ENCODE results near the gene KBTBD8.
A peak's percentile ranks its signal among the peaks of the same experiment; 100 is the strongest.

KBTBD8 gene

GRCh38 chr3:67018105-67018788, 20.1 kb downstream of the KBTBD8 start:
- Histone ChIP-seq H4K20me1 (no peaks in the 10 kb centered on the region), H3K4me1 (0 out of 20 replicates have a peak, but pooled peaks cover 0 to 6% (median 0%) of the 10 kb centered on the region in 10 experiments), H3K27ac (no peak overlapping the region), H3K27me3 (no peaks in the 10 kb centered on the region), H3K9me3 (replicated peaks in 1 of 11) (no peaks in the 10 kb centered on the region), H3K4me2 (0 out of 22 replicates have a peak overlapping the region, but pooled peaks of 1 of the 11 experiments have one; percentile 0), H3K9ac (no peak overlapping the region), H3K4me3 (no peak overlapping the region), H3K36me3 (no peaks in the 10 kb centered on the region)
- TF ChIP-seq Cebpa-rat (IDR thresholded peaks at IDR 0.05) = no peak

- Histone ChIP-seq H3K9ac (no peak overlapping the region), H3K36me3 (no peaks in the 10 kb centered on the region)
Measured at GRCh38 chr3:67018789-67019526, 20.9 kb downstream of the KBTBD8 start.

GRCh38 chr3:67028001-67028784, 30.1 kb downstream of the KBTBD8 start:
- TF ChIP-seq Cebpa-rat (IDR thresholded peaks at IDR 0.05) = no peak
- Histone ChIP-seq H3K9me3 (replicated peaks in 1 of 11) (no peaks in the 10 kb centered on the region; a peak in 1 of 22 replicates), H3K27me3 (no peaks in the 10 kb centered on the region), H3K4me2 (no peak overlapping the region), H3K4me1 (peaks cover 4 to 10% (median 7%) of the 10 kb centered on the region in 10 experiments; a peak in 14 of 20 replicates), H3K27ac (no peak overlapping the region), H4K20me1 (no peaks in the 10 kb centered on the region), H3K4me3 (no peak overlapping the region), H3K9ac (no peak overlapping the region), H3K36me3 (no peaks in the 10 kb centered on the region)

More at GRCh38 chr3:67018789-67019526, 20.9 kb downstream of the KBTBD8 start:
- Histone ChIP-seq H4K20me1 (no peaks in the 10 kb centered on the region), H3K4me3 (no peak overlapping the region), H3K4me2 (no peak overlapping the region), H3K27ac (no peak overlapping the region), H3K9me3 (replicated peaks in 1 of 11) (no peaks in the 10 kb centered on the region), H3K4me1 (0 out of 20 replicates have a peak, but pooled peaks cover 0 to 6% (median 0%) of the 10 kb centered on the region in 10 experiments), H3K27me3 (no peaks in the 10 kb centered on the region)
- no peak for TF ChIP-seq Cebpa-rat (IDR thresholded peaks at IDR 0.05)

DNA sequence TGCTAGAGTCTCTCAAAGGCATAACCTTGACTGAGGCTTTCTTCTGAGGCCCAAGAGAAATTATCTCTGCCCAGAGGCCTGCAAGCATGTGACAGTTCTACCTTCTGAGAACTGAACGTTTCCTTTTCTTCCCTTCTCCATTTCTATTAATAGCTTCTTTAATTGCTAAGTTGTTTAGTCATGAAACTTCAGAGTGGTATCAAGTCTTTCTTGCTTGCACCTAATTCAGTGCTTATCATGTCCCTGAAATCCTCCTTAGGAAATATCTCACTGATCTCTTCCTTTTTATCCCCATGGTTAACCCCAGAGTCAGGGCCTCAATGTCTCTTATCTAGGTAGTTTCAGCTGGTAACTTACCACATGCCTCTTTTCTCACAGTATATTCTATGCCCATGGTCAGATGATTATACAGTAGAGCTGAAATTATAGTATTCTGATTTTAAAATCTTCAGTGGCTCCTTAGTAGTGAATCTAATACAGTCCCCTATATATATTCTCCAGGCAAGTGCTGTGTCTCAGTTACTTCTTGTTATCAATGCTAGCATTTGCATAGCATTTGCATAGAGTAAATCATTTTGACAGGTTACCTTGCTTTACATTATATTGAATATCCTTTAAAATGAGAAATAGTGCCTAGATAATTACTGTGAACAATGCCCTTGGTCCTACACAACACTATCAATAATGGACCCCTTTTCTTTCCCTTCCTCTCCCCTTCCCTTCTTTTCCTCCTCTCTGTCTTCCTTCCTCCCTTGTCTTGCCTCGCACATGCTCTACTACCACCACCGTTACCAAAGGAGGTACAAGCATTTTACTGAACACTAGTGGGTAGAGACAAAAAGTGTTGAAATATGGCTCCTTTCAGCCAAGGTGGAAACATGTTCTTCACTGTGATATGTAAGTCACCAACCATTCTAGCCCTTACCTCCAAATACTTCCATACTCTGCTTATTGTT, 33.0 kb downstream of the KBTBD8 start:
- Histone ChIP-seq H3K4me3 (no peak overlapping the region), H3K4me2 (peak overlapping the region in 8 of 11 experiments; percentile 23 to 76 (median 35); a peak in 16 of 22 replicates), H3K36me3 (no peaks in the 10 kb centered on the region), H4K20me1 (no peaks in the 10 kb centered on the region), H3K27ac (0 out of 22 replicates have a peak overlapping the region, but pooled peaks of 2 of the 11 experiments have one; percentile 3 to 7), H3K9me3 (replicated peaks in 1 of 11) (no peaks in the 10 kb centered on the region; a peak in 1 of 22 replicates), H3K27me3 (no peaks in the 10 kb centered on the region), H3K4me1 (peaks cover 4 to 10% (median 7%) of the 10 kb centered on the region in 10 experiments; a peak in 14 of 20 replicates), H3K9ac (no peak overlapping the region)
- no peak for TF ChIP-seq Cebpa-rat (IDR thresholded peaks at IDR 0.05)

DNA sequence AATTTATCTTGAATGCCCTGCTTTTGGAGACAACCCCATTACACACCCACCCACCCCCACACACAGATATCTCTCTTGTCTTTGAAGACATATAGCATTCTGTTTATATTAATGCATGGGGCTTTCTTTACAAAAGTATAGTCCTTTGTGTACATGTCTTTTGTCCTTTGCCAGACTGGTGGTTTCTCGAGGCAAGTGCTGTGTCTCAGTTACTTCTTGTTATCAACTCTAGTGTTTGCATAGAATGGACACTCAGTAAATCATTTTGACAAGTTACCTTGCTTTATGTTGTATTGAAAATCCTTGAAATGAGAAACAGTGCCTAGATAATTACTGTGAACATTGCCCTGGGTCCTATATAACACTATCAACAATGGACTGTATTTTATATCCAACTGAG, 33.9 kb downstream of the KBTBD8 start:
- Histone ChIP-seq H4K20me1 (no peaks in the 10 kb centered on the region), H3K9ac (no peak overlapping the region), H3K9me3 (replicated peaks in 1 of 11) (no peaks in the 10 kb centered on the region; a peak in 1 of 22 replicates), H3K27ac (no peak overlapping the region), H3K4me1 (peaks cover 4 to 10% (median 7%) of the 10 kb centered on the region in 10 experiments; a peak in 14 of 20 replicates), H3K4me2 (no peak overlapping the region), H3K36me3 (no peaks in the 10 kb centered on the region), H3K4me3 (no peak overlapping the region), H3K27me3 (no peaks in the 10 kb centered on the region)
- TF ChIP-seq Cebpa-rat (IDR thresholded peaks at IDR 0.05) = no peak

GRCh38 chr3:67033079-67033478, 35.0 kb downstream of the KBTBD8 start:
- H3K36me3 ChIP-seq = no peaks in the 10 kb centered on the region
- H3K4me1 ChIP-seq = peaks cover 4 to 10% (median 7%) of the 10 kb centered on the region in 10 experiments; a peak in 14 of 20 replicates
- no peak overlapping the region for H3K27ac ChIP-seq
- no peaks in the 10 kb centered on the region; a peak in 1 of 22 replicates for H3K9me3 ChIP-seq (replicated peaks in 1 of 11)
- TF ChIP-seq Cebpa-rat (IDR thresholded peaks at IDR 0.05) = no peak
- H3K4me3 ChIP-seq = no peak overlapping the region
- no peak overlapping the region for H3K4me2 ChIP-seq
- H3K9ac ChIP-seq = no peak overlapping the region
- no peaks in the 10 kb centered on the region for H4K20me1 ChIP-seq
- no peaks in the 10 kb centered on the region for H3K27me3 ChIP-seq

- Histone ChIP-seq H3K27me3 (no peaks in the 10 kb centered on the region), H4K20me1 (no peaks in the 10 kb centered on the region), H3K4me1 (peaks cover 4 to 10% (median 7%) of the 10 kb centered on the region in 10 experiments; a peak in 14 of 20 replicates), H3K9ac (no peak overlapping the region), H3K9me3 (replicated peaks in 1 of 11) (peaks cover under 1 to 7% (median 5%) of the 10 kb centered on the region in 11 experiments; a peak in 17 of 22 replicates), H3K4me2 (no peak overlapping the region), H3K4me3 (no peak overlapping the region), H3K36me3 (no peaks in the 10 kb centered on the region), H3K27ac (no peak overlapping the region)
- no peak for TF ChIP-seq Cebpa-rat (IDR thresholded peaks at IDR 0.05)
Measured at GRCh38 chr3:67034371-67034770, 36.3 kb downstream of the KBTBD8 start.

- no peaks in the 10 kb centered on the region for H3K4me1 ChIP-seq
- no peaks in the 10 kb centered on the region for H4K20me1 ChIP-seq
- H3K27me3 ChIP-seq = no peaks in the 10 kb centered on the region
- no peak overlapping the region for H3K9ac ChIP-seq
- no peaks in the 10 kb centered on the region for H3K36me3 ChIP-seq
- TF ChIP-seq Cebpa-rat (IDR thresholded peaks at IDR 0.05) = no peak
- H3K4me2 ChIP-seq = no peak overlapping the region
- H3K27ac ChIP-seq = no peak overlapping the region
- peaks cover 20 to 30% (median 24%) of the 10 kb centered on the region in 11 experiments for H3K9me3 ChIP-seq (replicated peaks in 1 of 11)
- H3K4me3 ChIP-seq = no peak overlapping the region
Measured at GRCh38 chr3:67037615-67038014, 39.5 kb downstream of the KBTBD8 start.

All from BLaER1 treated with 17β-estradiol and CSF1 and Interleukin-3, amounts not matched to agents 10 nM and 100 nM (cell line).